Chondrocyte (in vitro differentiated cells): ENCODE measurements around the gene LRRC26. TPM values are rescaled to one million over a fixed set of nuclear protein-coding genes. Genes with fewer than 3 reads are reported as not detected.

Source experiments
- DNase-seq: peaks from one replicate; pipeline ENCODE4 v3.0.0; 2021; ENCODE audit warnings: mixed read lengths, low spot score
- H3K27ac Mint-ChIP-seq: one replicate; pipeline ENCODE4 v1.8.0; 2021; ENCODE audit warnings: mild to moderate bottlenecking, moderate library complexity, mixed read lengths; ENCODE audit not compliant: unreplicated experiment
- H3K27me3 Mint-ChIP-seq: 2 replicates; pipeline ENCODE4 v1.8.0; 2021; ENCODE audit warnings: low read depth, mixed read lengths
- H3K36me3 Mint-ChIP-seq: 2 replicates; pipeline ENCODE4 v1.8.0; 2021; ENCODE audit warnings: low read depth, mixed read lengths
- H3K4me1 Mint-ChIP-seq: 2 replicates; pipeline ENCODE4 v1.8.0; 2021; ENCODE audit warnings: low read depth, mild to moderate bottlenecking, mixed read lengths
- H3K4me3 Mint-ChIP-seq: one replicate; pipeline ENCODE4 v1.8.0; 2021; ENCODE audit warnings: mild to moderate bottlenecking, moderate library complexity, mixed read lengths; ENCODE audit not compliant: unreplicated experiment
- H3K9me3 Mint-ChIP-seq: 2 replicates; pipeline ENCODE4 v1.8.0; 2021; ENCODE audit warnings: low read depth, mixed read lengths
- total RNA-seq: library from RNA; stranded (reverse); gene quantifications from 3 replicates; pipeline ENCODE4 v1.2.1, GENCODE V29; 2021
- TF ChIP-seq, protein P1 (sequence below): fragments of 200-600 bp; sonication (generic); IDR thresholded peaks from 2 replicates; pipeline ENCODE4 v1.5.0; 2021; ENCODE audit warnings: antibody characterized with exemption, mild to moderate bottlenecking, moderate library complexity

The LRRC26 gene
- total RNA-seq, 1 donor from 2014 or later: not detected

DNA sequence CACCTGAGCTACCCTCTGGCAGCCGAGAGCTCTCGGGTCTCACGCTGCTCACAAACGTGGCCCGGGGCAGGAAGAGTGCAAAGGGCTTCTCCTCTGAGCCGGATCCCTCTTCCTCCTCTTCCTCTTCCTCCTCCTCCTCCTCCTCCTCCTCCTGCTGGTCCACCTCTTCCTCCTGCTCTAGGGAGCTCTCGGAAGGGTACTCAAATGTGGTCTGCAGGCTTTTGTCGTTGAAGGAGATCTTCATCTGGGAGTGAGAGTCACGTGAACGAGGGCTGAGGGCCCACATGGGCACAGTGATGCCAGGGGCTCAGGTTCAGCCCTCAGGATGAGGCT, 22.6 kb upstream of the LRRC26 start:
- no peak for DNase-seq
- peaks cover 34% of the 10 kb centered on the region for H3K4me1 Mint-ChIP-seq
- H3K4me3 Mint-ChIP-seq: no peak overlapping the region
- H3K36me3 Mint-ChIP-seq: peaks cover 3% of the 10 kb centered on the region
- H3K27me3 Mint-ChIP-seq: no peaks in the 10 kb centered on the region
- H3K9me3 Mint-ChIP-seq: no peaks in the 10 kb centered on the region
- no peak overlapping the region for H3K27ac Mint-ChIP-seq
- TF ChIP-seq, protein P1, sequence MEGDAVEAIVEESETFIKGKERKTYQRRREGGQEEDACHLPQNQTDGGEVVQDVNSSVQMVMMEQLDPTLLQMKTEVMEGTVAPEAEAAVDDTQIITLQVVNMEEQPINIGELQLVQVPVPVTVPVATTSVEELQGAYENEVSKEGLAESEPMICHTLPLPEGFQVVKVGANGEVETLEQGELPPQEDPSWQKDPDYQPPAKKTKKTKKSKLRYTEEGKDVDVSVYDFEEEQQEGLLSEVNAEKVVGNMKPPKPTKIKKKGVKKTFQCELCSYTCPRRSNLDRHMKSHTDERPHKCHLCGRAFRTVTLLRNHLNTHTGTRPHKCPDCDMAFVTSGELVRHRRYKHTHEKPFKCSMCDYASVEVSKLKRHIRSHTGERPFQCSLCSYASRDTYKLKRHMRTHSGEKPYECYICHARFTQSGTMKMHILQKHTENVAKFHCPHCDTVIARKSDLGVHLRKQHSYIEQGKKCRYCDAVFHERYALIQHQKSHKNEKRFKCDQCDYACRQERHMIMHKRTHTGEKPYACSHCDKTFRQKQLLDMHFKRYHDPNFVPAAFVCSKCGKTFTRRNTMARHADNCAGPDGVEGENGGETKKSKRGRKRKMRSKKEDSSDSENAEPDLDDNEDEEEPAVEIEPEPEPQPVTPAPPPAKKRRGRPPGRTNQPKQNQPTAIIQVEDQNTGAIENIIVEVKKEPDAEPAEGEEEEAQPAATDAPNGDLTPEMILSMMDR: no peak

DNA sequence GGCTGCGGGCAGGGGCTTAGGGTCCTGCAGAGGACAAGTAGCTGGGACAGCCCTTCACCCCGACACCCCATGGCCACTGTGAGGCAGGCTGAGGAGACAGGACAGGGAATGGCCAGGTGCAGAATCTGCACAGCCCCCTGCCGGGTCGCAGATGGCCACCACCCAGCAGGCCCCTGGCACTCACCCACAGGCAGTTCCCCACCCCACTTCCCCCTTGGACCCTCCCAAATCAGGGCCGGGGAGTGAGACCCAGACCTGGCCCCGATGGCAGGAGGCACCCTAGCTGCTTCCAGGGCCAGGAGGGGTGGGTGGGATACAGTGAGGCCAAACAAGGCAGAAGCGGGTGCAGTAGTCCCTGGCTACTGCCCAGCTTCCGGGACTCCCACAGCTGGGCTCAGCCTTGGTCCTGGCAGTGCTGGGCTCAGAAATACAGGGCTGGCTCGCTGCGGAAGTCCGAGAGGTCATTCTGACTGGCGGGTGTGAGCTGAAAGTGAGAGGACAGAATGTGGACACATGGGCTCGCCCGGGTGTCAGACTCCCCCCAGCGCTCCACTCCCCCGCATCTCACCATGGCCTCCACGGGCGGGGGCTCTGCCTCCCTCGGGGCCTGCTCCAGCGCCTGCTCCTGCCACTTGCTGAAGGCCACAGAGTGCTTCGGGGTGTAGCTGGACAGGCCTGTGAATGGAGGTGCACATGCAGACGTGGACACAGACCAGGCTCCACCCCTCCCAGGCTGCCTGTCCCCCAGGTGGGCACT, 22.0 kb upstream of the LRRC26 start:
- Mint-ChIP-seq H3K27me3 (no peaks in the 10 kb centered on the region), H3K9me3 (no peaks in the 10 kb centered on the region), H3K4me3 (no peak overlapping the region), H3K27ac (no peak overlapping the region), H3K4me1 (peaks cover 35% of the 10 kb centered on the region), H3K36me3 (peaks cover 3% of the 10 kb centered on the region)
- TF ChIP-seq, protein P1: no peak
- DNase-seq: no peak

DNA sequence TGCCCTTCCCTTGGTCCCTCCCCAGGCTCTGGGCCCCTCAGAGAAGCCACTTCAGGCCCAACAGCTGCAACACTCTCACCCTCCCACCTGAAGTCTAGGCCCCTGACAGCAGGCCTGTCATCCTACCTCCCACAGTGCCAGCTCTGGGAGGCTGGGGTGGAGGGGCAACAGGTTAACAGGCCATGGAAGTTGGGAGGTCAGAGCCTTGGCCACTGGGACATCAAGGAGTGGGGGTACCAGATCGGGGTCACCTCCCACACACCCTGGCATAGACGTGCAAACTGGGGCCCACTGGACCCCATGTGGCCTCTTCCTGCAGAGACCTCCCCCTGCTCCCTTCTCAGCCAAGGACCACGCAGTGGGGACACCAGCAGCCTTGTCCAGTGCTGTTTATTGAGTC, 21.4 kb upstream of the LRRC26 start:
- no peak for DNase-seq
- peaks cover 39% of the 10 kb centered on the region for H3K4me1 Mint-ChIP-seq
- H3K27ac Mint-ChIP-seq: peak overlapping the region; percentile 49
- peak overlapping the region; percentile 57 for H3K4me3 Mint-ChIP-seq
- no peaks in the 10 kb centered on the region for H3K27me3 Mint-ChIP-seq
- TF ChIP-seq, protein P1: no peak
- no peaks in the 10 kb centered on the region for H3K9me3 Mint-ChIP-seq
- peaks cover 3% of the 10 kb centered on the region for H3K36me3 Mint-ChIP-seq

DNA sequence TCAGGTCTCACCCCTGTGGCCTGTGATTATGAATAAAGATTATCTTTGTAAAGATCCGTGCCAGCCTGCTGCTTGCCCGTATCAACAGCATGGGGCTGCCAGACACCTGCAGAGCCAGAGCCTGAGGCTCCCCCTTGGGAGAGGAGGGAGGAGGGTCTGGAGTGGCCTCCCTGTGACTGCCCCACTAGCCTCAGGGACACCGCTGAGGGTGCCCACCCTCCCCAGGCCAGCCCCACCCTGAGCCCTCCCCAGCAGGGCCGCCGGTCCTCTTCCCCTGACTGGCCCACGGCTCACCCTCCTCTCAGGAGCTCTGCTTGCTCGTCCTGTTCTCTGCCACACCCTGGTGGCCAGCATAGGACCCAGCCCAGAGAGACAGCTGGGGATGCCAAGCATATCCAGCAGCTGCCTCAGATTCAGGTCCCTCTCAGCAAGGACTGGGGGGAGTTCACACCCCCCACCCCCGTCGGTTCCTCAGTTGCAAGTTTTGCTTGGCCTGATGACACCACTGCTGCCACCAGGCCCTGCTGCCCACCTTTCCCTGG, 20.5 kb upstream of the LRRC26 start:
- Mint-ChIP-seq H3K27ac (peak overlapping the region; percentile 49), H3K4me3 (peak overlapping the region; percentile 94), H3K36me3 (peaks cover 4% of the 10 kb centered on the region), H3K27me3 (no peaks in the 10 kb centered on the region), H3K4me1 (peaks cover 40% of the 10 kb centered on the region), H3K9me3 (no peaks in the 10 kb centered on the region)
- DNase-seq: no peak
- TF ChIP-seq, protein P1: no peak

DNA sequence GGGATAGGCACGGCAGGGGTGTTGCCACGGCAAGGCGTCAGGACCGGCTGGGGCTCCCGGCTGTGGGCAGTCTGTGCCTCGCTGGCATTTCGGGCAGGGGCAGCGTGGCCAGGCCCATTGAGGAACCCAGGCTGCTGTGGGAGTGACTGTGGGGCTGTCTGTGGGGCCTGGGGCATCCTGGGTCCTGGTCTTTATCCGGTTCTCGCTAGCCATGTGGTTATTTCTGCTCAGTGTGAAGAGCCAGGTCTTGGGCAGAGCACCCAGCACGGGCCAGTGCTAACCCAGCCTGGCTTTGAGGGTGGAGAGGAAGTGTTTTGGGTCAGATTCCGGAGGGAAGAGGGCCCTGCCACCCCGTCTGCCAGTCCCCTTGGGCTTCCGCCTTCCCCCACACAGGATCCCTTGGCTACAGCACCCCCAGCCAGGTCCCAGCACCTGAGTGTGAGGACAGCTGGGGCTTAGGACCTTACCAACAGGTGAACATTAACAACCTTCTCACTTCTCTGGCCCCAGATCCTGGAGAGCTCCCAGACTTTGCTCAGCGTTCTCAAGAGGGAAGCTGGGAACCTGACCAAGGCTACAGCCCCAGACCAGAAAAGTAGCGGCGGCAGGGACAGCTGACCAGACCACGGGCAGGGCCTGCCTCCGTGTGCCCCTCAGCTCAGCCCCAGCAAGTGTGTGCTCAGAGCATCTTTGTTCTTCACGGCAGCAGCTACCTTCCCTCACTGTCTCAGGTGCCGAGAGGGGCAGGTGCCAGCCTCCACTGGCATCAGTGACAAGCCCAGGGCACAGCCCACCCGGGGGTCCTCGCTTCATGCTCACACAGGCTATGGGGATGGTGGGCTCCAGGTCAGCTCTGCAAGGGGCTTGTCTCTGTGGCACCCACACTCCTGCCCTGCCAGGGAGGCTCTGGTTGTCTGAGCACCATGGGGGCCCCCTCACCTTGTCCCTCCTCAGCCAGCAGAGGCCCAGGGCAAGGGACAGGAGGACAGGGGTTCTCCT, 19.7 kb upstream of the LRRC26 start:
- H3K4me1 Mint-ChIP-seq: peaks cover 36% of the 10 kb centered on the region
- TF ChIP-seq, protein P1: no peak
- DNase-seq: no peak

More for the DNA sequence above, 19.7 kb upstream of the LRRC26 start:
- peak overlapping the region; percentile 96 for H3K27ac Mint-ChIP-seq
- H3K27me3 Mint-ChIP-seq: no peaks in the 10 kb centered on the region
- H3K9me3 Mint-ChIP-seq: no peaks in the 10 kb centered on the region
- H3K4me3 Mint-ChIP-seq: peak overlapping the region; percentile 94
- H3K36me3 Mint-ChIP-seq: peaks cover 4% of the 10 kb centered on the region
